ENCODE results near the gene ATP7A.
"Not testable (repeated sequence)": the region's sequence is repeated elsewhere in the genome, so short reads cannot be mapped to it uniquely, and the experiment has no call there.

The ATP7A gene

DNA sequence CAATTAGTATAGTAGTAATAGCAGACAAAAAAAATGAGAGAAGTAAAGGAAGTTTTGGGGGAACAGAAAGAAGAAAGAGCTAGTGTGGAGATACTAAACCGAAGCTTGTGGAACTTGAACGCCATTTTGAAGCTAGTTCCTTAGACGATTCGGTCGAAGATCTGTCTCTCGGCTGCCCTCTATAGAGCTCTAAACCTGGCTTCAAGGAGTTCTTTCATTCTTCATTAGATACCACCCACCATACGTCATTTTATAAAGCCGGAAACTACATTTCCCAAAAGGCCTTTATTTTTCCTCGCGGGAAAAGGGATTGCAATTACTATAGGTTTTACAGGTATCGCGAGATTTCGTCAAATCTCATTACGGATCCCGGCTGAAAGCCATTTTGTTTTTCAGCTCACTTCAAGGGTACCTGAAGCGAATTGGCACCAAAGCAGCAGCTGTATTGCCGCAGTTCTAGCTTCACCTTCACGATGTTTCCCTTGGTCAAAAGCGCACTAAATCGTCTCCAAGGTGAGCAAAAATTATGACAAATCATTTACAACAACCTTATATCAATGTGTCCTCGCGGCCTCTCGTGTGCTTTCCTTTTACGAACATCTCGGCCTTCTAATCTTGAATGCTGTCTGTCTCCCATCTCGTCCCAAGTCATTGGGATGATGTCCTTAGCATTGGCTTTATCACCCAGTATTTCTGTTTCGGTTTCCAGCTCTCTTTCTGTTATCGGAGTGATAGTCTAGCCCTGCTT is 11.2 kb upstream of the ATP7A start, which contains the start of gene COX7B:
COX7B (plus strand) TSS at position 388 of the 748 bp plus-strand sequence; CDS start at position 474, 86 bp downstream.
- DNase-seq (ENCODE audit: low read depth), result peak; percentile 96
- H3K4me3 ChIP-seq (ENCODE audit: control insufficient read depth, low read depth, low read length), result peak within 1 kb of the TSS; percentile 76
- TF ChIP-seq CTCF (conservative IDR thresholded peaks at IDR 0.05; ENCODE audit: control insufficient read depth, insufficient read depth, low read depth, low read length), result peak; percentile 45

- peak overlapping the region; percentile 76 for H3K4me3 ChIP-seq (ENCODE audit: control insufficient read depth, low read depth, low read length)
- no peak for TF ChIP-seq CTCF (conservative IDR thresholded peaks at IDR 0.05; ENCODE audit: control insufficient read depth, insufficient read depth, low read depth, low read length)
- DNase-seq (ENCODE audit: low read depth), result peak; percentile 28
Observed at GRCh38 chrX:77900688-77901087, 9.8 kb upstream of the ATP7A start.

- H3K4me3 ChIP-seq (ENCODE audit: control insufficient read depth, low read depth, low read length), result no peak overlapping the region
- no peak for DNase-seq (ENCODE audit: low read depth)
- TF ChIP-seq CTCF (conservative IDR thresholded peaks at IDR 0.05; ENCODE audit: control insufficient read depth, insufficient read depth, low read depth, low read length), result no peak
Observed at GRCh38 chrX:77901506-77901905, 9.0 kb upstream of the ATP7A start.

DNA sequence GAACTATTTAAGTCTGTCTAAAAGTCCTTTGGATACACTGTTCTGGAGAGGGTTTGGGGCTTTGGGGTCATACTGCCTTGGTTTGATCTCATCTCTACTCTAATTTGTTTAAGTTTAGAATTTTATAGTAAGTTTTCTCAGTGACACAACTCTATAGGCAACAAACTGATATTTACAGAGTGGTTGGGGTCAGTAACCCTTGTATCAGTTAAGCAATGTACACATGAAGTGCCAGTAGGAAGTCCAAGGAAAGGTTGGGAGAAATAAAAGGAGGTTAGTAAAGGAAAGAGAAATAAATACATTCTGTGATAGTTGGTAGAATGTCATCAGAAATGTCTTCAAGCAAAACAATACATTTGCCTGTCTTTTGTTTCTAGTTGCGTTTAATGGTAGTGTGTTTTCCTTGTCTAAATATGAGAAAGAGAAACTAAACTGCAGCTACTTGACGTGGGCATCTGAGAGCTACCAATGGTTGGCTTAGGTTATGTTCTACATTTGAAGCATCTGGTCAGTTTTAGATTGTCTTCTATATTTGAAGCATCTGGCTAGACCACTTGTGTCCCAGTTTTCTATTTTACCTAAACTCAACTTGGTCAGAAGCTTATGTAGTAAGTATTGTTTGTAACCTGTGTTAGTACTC is 6.9 kb downstream of the ATP7A start:
- no peak for DNase-seq (ENCODE audit: low read depth)
- no peak overlapping the region for H3K4me3 ChIP-seq (ENCODE audit: control insufficient read depth, low read depth, low read length)
- TF ChIP-seq CTCF (conservative IDR thresholded peaks at IDR 0.05; ENCODE audit: control insufficient read depth, insufficient read depth, low read depth, low read length), result no peak

DNA sequence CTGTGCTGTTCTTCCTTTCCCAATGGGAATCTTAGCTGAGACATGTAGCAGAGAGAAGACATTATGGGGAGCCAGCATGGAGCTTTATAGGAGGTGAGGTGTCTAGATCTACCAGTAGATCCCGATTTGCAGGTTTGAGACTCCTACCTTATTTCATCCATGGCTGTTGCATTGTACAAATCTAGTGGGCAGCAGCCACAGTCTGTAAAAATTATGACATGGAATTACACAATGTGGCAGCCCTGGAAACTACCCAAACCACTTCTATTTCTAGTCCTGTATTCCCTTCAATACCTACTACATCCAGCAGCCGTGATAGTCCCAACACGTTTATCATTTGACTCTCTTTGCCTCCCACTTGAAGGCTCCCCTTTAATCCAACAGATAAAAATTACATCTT is 8.1 kb downstream of the ATP7A start:
- no peak overlapping the region for H3K4me3 ChIP-seq (ENCODE audit: control insufficient read depth, low read depth, low read length)
- peak; percentile 26 for DNase-seq (ENCODE audit: low read depth)
- TF ChIP-seq CTCF (conservative IDR thresholded peaks at IDR 0.05; ENCODE audit: control insufficient read depth, insufficient read depth, low read depth, low read length), result no peak

- not testable (repeated sequence) for DNase-seq (ENCODE audit: low read depth); H3K4me3 ChIP-seq (ENCODE audit: control insufficient read depth, low read depth, low read length)
Observed at GRCh38 chrX:77919370-77919769, 8.9 kb downstream of the ATP7A start.

DNA sequence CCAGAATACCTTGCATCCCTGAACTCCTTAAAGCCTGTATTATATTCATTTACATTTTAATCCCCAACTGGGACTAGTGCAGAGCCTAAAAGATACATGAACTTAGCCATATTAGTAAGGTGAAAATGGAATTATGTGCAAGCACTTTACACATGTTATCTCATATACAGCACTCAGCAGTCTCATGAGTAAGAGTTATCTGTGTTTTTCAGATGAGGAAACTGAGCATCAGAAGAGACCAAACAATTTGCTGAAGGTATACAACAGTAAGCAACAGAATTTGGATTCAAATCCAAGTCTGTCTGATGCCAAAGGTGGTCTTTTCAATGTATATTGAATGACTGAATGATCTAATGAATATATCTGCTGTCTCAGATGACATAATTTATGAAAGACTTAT is 12.3 kb downstream of the ATP7A start:
- no peak for DNase-seq (ENCODE audit: low read depth)
- no peak overlapping the region for H3K4me3 ChIP-seq (ENCODE audit: control insufficient read depth, low read depth, low read length)
- TF ChIP-seq CTCF (conservative IDR thresholded peaks at IDR 0.05; ENCODE audit: control insufficient read depth, insufficient read depth, low read depth, low read length), result no peak

Data from fibroblast of mammary gland (primary cell).